GM18909 (cell line): ENCODE measurements around the gene RPS15.

Experiments
- ATAC-seq: cut with Tn5 transposase; IDR thresholded peaks from one replicate; pipeline ENCODE4 v1.9.1; 2021; ENCODE audit warnings: mild to moderate bottlenecking; ENCODE audit not compliant: unreplicated experiment, poor library complexity

The RPS15 gene

GRCh38 chr19:1401138-1401888 lies 36.9 kb upstream of the RPS15 start, which contains the start of gene GAMT:
TSS of gene GAMT (minus strand) at chr19:1401542. CDS start at chr19:1401476, 66 bp downstream.
- ATAC-seq: no peak

- no peak for ATAC-seq
Observed at GRCh38 chr19:1401889-1402217, 36.3 kb upstream of the RPS15 start.

GRCh38 chr19:1402411-1403070 lies 35.7 kb upstream of the RPS15 start:
- no peak for ATAC-seq

DNA sequence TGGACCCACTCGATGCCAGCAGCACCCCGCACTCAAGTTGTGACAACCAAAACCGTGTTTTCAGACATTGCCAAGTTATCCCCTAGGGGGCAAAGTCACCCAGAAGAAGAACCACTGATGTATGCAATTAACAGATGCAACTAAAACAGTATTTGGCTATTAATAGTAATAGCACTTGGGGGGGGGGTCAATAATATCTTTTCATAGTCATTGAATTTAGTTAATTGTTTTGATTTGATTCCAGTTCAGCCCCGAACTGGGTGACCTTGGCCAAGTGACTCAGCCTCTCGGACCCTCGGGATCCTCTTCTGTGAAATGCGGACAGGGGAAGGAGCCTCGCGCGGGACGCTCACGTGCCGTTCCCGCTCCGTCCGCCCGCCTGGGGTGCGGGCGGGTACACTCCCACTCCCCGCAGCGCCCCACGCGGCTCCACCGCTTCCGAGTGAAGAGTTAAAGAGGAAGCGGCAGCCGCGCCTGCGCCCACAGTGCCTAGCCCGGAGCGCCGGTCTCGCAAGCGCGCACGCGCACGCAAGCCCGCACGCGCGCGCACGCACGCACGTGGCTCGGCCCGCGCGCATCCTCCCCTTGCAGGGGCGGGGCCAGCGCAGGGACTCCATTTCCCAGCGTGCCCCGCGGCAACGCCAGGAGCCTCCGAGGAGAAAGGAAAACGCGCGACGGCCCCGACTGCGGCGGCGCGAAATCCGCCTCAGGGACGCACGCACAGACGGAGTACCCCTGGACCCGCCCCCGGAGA lies 31.2 kb upstream of the RPS15 start:
- peak; percentile 79 for ATAC-seq

GRCh38 chr19:1407528-1408299 lies 30.5 kb upstream of the RPS15 start, which contains the start of gene DAZAP1:
TSS of gene DAZAP1 (plus strand) at chr19:1407586. CDS start at chr19:1407774, 188 bp downstream.
- ATAC-seq: peak; percentile 24

DNA sequence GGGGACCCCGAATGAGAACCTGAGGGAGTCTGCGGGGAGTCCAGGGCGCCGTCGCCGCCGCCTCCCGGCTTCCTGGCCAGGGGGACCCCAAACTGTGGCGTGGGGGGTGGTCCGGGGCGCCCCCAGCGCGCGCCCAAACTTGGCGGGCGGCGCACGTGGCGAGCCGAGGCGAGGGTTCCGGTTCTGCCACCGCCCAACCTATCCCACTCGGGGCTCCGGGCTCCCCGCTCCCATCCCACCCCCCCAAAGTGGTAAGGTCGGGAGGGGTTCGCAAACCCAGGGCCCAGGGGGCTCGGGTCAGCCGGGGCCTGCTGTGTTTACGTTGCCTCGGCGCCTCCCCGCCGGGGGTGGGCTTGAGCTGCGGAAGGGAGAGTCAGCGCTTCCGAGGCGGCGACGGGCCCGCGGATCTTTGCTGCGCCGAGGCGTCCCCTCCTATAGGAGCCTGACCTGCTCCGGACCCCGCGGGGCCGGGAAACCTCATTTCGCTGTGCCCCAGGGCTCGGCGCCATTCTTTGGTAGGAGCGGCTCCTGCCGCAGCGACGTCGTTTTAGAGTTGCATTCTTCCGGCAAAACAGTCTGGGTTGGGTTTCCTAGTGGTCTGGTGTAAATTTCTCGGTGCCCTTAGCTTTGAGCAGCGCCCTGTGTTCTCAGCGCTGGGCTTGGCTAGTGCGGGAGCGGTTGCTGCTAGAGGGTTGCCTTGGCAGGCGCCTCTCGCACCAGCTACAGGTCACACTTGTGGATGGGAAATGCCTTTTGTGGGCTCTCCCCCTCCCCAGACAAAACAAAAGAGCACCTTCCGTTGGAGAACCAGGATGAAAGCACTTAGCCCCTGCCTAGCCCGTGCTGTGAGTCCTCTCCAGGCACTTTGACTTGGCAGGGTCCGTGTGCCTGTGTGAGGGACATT lies 29.6 kb upstream of the RPS15 start:
- no peak for ATAC-seq

- no peak for ATAC-seq
Observed at GRCh38 chr19:1409204-1410005, 28.8 kb upstream of the RPS15 start.

DNA sequence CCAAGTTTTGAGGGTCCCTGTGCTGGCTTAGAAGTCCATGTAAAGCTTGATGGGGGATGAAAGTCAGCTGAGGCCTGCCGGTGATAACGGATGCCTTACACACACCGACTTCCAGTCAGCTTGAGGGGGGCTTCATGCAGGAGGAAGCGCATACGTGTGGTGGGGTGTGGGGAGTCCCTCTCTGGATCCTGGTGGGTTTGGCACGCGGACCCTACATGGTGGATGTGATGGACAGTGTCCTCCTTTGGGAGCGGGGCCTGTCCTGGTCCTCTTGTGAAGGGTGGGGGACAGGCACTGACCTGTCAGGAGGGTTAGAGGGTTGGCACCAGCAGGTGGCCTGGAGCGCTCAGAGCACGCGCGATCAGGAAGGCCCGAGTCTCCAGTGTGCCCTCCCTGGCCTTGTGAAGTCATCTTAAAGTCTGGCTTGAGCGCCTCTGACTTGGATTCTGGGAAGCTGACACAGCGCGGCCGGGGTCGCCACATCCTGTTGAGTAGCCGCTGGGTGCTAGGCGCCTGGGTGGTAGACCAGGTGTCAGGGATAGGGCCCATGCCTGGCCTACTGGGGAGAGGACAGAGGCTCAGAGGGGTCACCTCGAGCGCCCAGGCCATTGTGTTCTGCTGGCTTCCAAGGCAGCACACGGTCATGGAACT lies 27.9 kb upstream of the RPS15 start:
- no peak for ATAC-seq

GRCh38 chr19:1410789-1411188 lies 27.4 kb upstream of the RPS15 start:
- no peak for ATAC-seq

DNA sequence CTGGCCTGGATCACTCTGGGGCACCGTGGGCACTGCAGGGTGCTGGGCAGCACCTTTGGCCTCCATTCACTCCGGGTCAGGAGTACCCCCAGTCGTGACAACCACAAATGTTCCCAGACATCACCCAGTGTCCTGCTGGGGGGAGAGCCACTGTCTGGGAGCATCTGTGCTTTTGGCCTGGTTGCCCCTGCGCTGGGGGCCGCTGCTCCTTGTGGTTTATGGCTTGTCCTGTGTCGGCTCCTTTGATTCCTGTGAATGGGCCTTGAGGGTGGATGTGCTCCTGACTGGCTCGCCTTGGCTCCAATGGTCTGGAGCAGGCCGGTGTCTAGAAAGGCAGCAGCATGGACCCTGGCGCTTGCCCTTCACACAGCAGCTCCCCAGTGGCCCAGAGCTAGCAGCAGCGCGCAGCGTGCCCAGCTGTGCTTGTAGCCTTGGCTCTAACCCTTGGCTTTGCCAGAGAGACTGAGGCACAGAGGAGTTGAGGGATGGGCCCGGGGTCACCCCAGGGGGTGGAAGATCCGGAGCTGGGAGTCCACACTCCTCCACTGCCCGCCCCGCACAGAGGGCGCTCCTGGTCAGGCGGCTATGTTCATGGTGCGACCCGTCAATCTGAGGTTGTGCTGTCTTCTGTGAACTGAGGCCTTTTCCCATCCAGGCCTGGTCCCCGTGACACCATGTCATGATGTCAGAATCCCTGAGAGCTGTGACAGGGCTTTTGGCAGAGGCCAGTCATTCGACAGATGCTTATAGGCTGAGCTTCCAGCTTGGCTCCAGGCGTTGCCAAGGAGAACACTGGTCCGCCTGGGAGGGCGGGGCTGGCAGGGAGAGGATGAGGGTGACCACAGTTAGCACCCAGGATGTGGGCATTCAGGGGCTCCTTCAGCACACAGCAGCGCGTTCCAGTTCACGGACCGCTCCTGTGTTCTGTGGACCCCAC lies 26.7 kb upstream of the RPS15 start:
- no peak for ATAC-seq

- ATAC-seq: no peak
Observed at GRCh38 chr19:1412323-1412923, 25.8 kb upstream of the RPS15 start.

GRCh38 chr19:1412995-1413800 lies 25.0 kb upstream of the RPS15 start:
- ATAC-seq: no peak

- no peak for ATAC-seq
Observed at GRCh38 chr19:1416014-1416841, 22.0 kb upstream of the RPS15 start.

GRCh38 chr19:1417145-1417544 lies 21.1 kb upstream of the RPS15 start:
- no peak for ATAC-seq
